A549 (cell line): Measurements from ENCODE around the gene RPS2. TPM values are rescaled to one million over a fixed set of nuclear protein-coding genes. Genes with fewer than 3 reads are reported as not detected.

ENCODE experiments used
- ATAC-seq, 2 experiments: fragments of 200-7000 bp in 1 of 2; fragments of >200 bp in 1 of 2; cut with Nextera tagmentation in 1 of 2; cut with Tn5 transposase in 1 of 2; 3 replicates each; pipeline versions ENCODE4 v1.8.0 to v1.9.1; 2018 to 2020; ENCODE audit warnings: mild to moderate bottlenecking in 1 of 2, moderate library complexity in 1 of 2
- CTCF ChIA-PET: fragments of 300-600 bp; sonication (Branson Sonifier 250); formaldehyde crosslinking; extraction: SDS; loops from one replicate; lab custom pipeline; 2021; ENCODE audit warnings: antibody characterized with exemption, inconsistent platforms; lab: Yijun Ruan, JAX
- POLR2A ChIA-PET: fragments of 350-600 bp; formaldehyde crosslinking; extraction: SDS; loops from one replicate; lab custom pipeline; 2021; ENCODE audit warnings: antibody characterized with exemption, inconsistent platforms; lab: Yijun Ruan, JAX
- DNase-seq, 2 experiments: peaks; one replicate each; pipeline versions ENCODE4 v3.0.0 to v3.0.0-alpha.2; 2011 to 2016; ENCODE audit warnings: low read depth in 1 of 2, low spot score in 1 of 2
- FAIRE-seq: peaks from 2 replicates; lab custom pipeline; 2011; peaks lifted over from hg19 to GRCh38; lab: Jason Lieb, UNC
- H3K27ac ChIP-seq, 2 experiments: fragments of >200 bp; sonication (Bioruptor Twin); formaldehyde crosslinking; 3 replicates each; pipeline ENCODE4 v1.5.1; 2016 to 2017
- H3K4me1 ChIP-seq: fragments of >200 bp; sonication (Bioruptor Twin); formaldehyde crosslinking; 3 replicates; pipeline ENCODE4 v1.6.1; 2016
- H3K4me2 ChIP-seq: fragments of >200 bp; sonication (Bioruptor Twin); formaldehyde crosslinking; 3 replicates; pipeline ENCODE4 v1.6.1; 2016
- H3K4me3 ChIP-seq: fragments of >200 bp; sonication (Bioruptor Twin); formaldehyde crosslinking; 3 replicates; pipeline ENCODE4 v1.5.1; 2016
- H3K9me3 ChIP-seq: fragments of >200 bp; sonication (Bioruptor Twin); formaldehyde crosslinking; 3 replicates; pipeline ENCODE4 v1.6.1; 2016
- CEBPB ChIP-seq, 2 experiments: fragments of >200 bp in 1 of 2; sonication (Bioruptor Twin) in 1 of 2; formaldehyde crosslinking in 1 of 2; IDR thresholded peaks; 2 replicates each; pipeline ENCODE4 v1.6.1; 2012 to 2016
- ESRRA ChIP-seq: fragments of 150-350 bp; IDR thresholded peaks from 2 replicates; pipeline ENCODE4 v1.6.1; 2014; ENCODE audit warnings: mild to moderate bottlenecking, low read length, borderline replicate concordance
- FOXS1 ChIP-seq: fragments of 250-450 bp; sonication (Bioruptor Pico); IDR thresholded peaks from 2 replicates; pipeline ENCODE4 v1.5.0; 2020; ENCODE audit warnings: mild to moderate bottlenecking, moderate library complexity
- HOXB13 ChIP-seq: fragments of 250-450 bp; sonication (Bioruptor Pico); IDR thresholded peaks from 2 replicates; pipeline ENCODE4 v1.5.0; 2020; ENCODE audit warnings: low read depth, mild to moderate bottlenecking, moderate library complexity
- PHF8 ChIP-seq: fragments of 200-600 bp; sonication (generic); IDR thresholded peaks from 2 replicates; pipeline ENCODE4 v1.6.1; 2016; ENCODE audit warnings: low read depth, mild to moderate bottlenecking, antibody characterized with exemption, moderate library complexity, borderline replicate concordance
- POLR2AphosphoS2 ChIP-seq: conservative IDR thresholded peaks from 2 replicates; pipeline ENCODE4 v1.6.1; 2012; ENCODE audit warnings: low read length, improper control_type of control experiment, inconsistent platforms
- RAD21 ChIP-seq, 2 experiments: fragments of >200 bp in 1 of 2; sonication (Bioruptor Twin) in 1 of 2; formaldehyde crosslinking in 1 of 2; IDR thresholded peaks in 1 of 2; conservative IDR thresholded peaks in 1 of 2; 2 replicates in 1 of 2; 3 replicates in 1 of 2; pipeline ENCODE4 v1.6.1; 2012 to 2018; ENCODE audit warnings: inconsistent platforms in 1 of 2
- RCOR1 ChIP-seq: fragments of 150-350 bp; IDR thresholded peaks from 2 replicates; pipeline ENCODE4 v1.6.1; 2014; ENCODE audit warnings: antibody characterized with exemption, low read length, low read depth
- SREBF2 ChIP-seq: fragments of 450-650 bp; IDR thresholded peaks from 2 replicates; pipeline ENCODE4 v1.6.1; 2014; ENCODE audit warnings: mild to moderate bottlenecking, moderate library complexity
- ZC3H11A ChIP-seq: fragments of 450-650 bp; IDR thresholded peaks from 2 replicates; pipeline ENCODE4 v1.6.1; 2014; ENCODE audit warnings: antibody characterized with exemption, mild to moderate bottlenecking
- ZSCAN20 ChIP-seq: fragments of 250-450 bp; sonication (Bioruptor Pico); IDR thresholded peaks from 2 replicates; pipeline ENCODE4 v1.8.0; 2022; ENCODE audit warnings: mild to moderate bottlenecking, moderate library complexity
- WGBS: methylation state at CpG from one replicate; pipeline ENCODE4 v1.1.6; 2017; ENCODE audit errors: missing lambda C conversion rate; 5-methylcytosine and 5-hydroxymethylcytosine counted together
- polyA plus RNA-seq, 4 experiments: library from polyadenylated mRNA; depleted of rRNA in 3 of 4; stranded (reverse); fragments of >200 nt; fragmentation: RNase III in 1 of 4; extraction: RNeasy Plus Mini Kit Qiagen cat#74134 plus additional on column Dnase treatment in 1 of 4; gene quantifications; 2 replicates in 3 of 4; 3 replicates in 1 of 4; pipeline ENCODE4 v1.2.3, GENCODE V29; 2011 to 2017
- TF ChIP-seq, protein P1 (sequence below): fragments of 450-650 bp; IDR thresholded peaks from 2 replicates; pipeline ENCODE4 v1.6.1; 2014; ENCODE audit warnings: antibody characterized with exemption
- TF ChIP-seq, protein P2 (sequence below): fragments of 200-600 bp; sonication (generic); IDR thresholded peaks from 2 replicates; pipeline ENCODE4 v1.6.1; 2016; ENCODE audit warnings: antibody characterized with exemption, mild to moderate bottlenecking, moderate library complexity
- TF ChIP-seq, protein P3 (sequence below): fragments of 250-450 bp; sonication (Bioruptor Pico); IDR thresholded peaks from 2 replicates; pipeline ENCODE4 v1.5.0; 2021; ENCODE audit warnings: mild to moderate bottlenecking, moderate library complexity, borderline replicate concordance

The RPS2 gene
- polyA plus RNA-seq, 2 of the 4 experiments (the other 2 are of a cell fraction) = 2,621 to 3,626 TPM

DNA sequence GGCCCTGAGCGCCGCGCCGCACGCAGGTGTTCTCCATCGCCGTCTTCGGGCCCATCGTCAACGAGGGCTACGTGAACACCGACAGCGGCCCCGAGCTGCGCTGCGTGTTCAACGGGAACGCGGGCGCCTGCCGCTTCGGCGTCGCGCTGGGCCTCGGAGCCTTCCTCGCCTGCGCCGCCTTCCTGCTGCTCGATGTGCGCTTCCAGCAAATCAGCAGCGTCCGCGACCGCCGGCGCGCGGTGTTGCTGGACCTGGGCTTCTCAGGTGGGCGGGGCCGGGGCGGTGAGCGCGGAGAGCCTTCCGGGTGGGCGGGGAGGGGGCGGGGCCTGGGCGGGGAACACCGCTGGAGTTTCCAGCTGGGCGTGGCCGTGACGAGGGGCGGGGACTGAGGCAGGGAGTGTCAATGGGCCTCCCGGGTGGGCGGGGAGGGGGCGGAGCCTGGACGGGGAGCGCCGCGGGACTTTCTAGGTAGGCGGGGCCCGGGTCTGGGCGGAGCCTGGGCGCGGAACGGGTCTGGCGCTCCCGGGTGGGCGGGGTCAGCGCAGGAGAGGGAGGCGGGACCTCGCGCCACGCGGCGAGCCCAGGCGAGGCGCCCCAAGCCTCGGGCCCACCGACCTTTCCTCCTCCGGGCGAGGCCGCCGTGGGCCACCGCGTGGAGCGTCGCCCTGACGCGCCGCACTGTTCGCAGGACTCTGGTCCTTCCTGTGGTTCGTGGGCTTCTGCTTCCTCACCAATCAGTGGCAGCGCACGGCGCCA, 27.5 kb upstream of the RPS2 start (continued):
- TF ChIP-seq SREBF2 (no peak), ZC3H11A (no peak)

DNA sequence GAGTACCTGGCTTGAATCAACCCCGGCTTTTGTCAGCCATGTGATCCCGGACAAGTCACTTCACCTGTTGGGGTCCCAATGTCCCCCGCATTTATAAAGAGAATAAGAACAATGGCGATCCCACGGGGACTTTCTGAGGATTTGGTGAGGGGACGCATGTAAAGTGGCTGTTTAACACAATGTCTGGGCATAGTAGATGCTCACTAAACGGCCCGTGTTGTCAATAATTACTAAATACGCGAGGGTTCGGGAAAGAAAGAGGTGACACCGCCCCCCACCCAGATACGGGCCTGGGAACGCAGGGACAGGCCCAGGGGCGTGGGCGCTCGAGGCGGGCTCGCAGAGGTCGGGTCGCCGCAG, 26.9 kb upstream of the RPS2 start:
- Histone ChIP-seq H3K4me3 (peak overlapping the region; percentile 10; the same call in 1 of the 3 replicates), H3K9me3 (no peaks in the 10 kb centered on the region), H3K4me2 (peak overlapping the region; percentile 79), H3K27ac (peak overlapping the region; percentile 39 to 76; a peak in 5 of 6 replicates), H3K4me1 (peaks cover 69% of the 10 kb centered on the region)
- ATAC-seq (no peak), FAIRE-seq (no peak), DNase-seq (no peak)
- TF ChIP-seq HOXB13 (CRISPR knock-in tag) = no peak
- TF ChIP-seq FOXS1 (CRISPR knock-in tag) = no peak
- TF ChIP-seq, protein P1, sequence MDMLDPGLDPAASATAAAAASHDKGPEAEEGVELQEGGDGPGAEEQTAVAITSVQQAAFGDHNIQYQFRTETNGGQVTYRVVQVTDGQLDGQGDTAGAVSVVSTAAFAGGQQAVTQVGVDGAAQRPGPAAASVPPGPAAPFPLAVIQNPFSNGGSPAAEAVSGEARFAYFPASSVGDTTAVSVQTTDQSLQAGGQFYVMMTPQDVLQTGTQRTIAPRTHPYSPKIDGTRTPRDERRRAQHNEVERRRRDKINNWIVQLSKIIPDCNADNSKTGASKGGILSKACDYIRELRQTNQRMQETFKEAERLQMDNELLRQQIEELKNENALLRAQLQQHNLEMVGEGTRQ = no peak
- 87% methylated on average over 22 of the region's 22 CpGs for WGBS
- ChIA-PET POLR2A (interaction anchor here (0.6 to 1.6 kb wide), 2 partner anchors 164 to 661 kb away, joined by 6 to 7 read pairs; partner anchors contain the start of gene TRAF7), CTCF (interaction anchor here (0.7 to 19.7 kb wide), 2 partner anchors 13 to 36 kb away, joined by 3 to 196 read pairs; partner anchors contain the start of gene ZNF598)

DNA sequence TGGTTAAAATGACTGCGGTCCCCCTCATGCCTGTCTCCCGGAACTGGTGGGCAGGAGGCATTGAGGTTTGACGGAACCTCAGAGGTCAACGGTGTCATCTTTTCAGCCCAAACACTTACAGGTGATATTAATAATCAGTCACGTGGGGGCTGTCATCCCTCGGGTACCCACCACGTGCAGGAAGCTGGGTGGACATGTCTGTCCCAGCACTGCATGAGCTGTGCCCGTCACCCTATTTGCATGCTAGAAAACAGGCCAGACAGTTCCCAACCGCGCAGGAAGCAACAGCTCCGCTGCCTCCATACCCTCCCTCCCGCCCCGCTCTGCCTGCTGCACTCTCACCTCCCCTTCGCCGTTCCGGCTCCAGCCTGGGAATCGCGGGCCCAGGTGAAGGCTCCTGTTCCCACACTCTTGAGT, 26.5 kb upstream of the RPS2 start:
- WGBS = 97% methylated on average over 13 of the region's 18 CpGs
- peak overlapping the region; percentile 79 for H3K4me2 ChIP-seq
- POLR2A ChIA-PET = no interaction called here
- peaks cover 65% of the 10 kb centered on the region for H3K4me1 ChIP-seq
- CTCF ChIA-PET = interaction anchor here (19.7 kb wide), 1 partner anchor 13 kb away, joined by 196 read pairs; the partner anchor contains the start of gene ZNF598
- FAIRE-seq = no peak
- TF ChIP-seq PHF8 (no peak), ZSCAN20 (no peak), FOXS1 (CRISPR knock-in tag) (no peak), RAD21 (conservative IDR thresholded peaks at IDR 0.05 in 1 of 2, IDR thresholded peaks at IDR 0.05 in 1 of 2) (no peak), ESRRA (no peak), RCOR1 (no peak), POLR2AphosphoS2 (no peak), CEBPB (IDR thresholded peaks at IDR 0.05) (no peak)
- TF ChIP-seq, protein P2, sequence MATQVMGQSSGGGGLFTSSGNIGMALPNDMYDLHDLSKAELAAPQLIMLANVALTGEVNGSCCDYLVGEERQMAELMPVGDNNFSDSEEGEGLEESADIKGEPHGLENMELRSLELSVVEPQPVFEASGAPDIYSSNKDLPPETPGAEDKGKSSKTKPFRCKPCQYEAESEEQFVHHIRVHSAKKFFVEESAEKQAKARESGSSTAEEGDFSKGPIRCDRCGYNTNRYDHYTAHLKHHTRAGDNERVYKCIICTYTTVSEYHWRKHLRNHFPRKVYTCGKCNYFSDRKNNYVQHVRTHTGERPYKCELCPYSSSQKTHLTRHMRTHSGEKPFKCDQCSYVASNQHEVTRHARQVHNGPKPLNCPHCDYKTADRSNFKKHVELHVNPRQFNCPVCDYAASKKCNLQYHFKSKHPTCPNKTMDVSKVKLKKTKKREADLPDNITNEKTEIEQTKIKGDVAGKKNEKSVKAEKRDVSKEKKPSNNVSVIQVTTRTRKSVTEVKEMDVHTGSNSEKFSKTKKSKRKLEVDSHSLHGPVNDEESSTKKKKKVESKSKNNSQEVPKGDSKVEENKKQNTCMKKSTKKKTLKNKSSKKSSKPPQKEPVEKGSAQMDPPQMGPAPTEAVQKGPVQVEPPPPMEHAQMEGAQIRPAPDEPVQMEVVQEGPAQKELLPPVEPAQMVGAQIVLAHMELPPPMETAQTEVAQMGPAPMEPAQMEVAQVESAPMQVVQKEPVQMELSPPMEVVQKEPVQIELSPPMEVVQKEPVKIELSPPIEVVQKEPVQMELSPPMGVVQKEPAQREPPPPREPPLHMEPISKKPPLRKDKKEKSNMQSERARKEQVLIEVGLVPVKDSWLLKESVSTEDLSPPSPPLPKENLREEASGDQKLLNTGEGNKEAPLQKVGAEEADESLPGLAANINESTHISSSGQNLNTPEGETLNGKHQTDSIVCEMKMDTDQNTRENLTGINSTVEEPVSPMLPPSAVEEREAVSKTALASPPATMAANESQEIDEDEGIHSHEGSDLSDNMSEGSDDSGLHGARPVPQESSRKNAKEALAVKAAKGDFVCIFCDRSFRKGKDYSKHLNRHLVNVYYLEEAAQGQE = no peak
- TF ChIP-seq, protein P3, sequence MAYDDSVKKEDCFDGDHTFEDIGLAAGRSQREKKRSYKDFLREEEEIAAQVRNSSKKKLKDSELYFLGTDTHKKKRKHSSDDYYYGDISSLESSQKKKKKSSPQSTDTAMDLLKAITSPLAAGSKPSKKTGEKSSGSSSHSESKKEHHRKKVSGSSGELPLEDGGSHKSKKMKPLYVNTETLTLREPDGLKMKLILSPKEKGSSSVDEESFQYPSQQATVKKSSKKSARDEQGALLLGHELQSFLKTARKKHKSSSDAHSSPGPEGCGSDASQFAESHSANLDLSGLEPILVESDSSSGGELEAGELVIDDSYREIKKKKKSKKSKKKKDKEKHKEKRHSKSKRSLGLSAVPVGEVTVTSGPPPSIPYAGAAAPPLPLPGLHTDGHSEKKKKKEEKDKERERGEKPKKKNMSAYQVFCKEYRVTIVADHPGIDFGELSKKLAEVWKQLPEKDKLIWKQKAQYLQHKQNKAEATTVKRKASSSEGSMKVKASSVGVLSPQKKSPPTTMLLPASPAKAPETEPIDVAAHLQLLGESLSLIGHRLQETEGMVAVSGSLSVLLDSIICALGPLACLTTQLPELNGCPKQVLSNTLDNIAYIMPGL (CRISPR knock-in tag) = no peak
- H3K9me3 ChIP-seq = no peaks in the 10 kb centered on the region
- no peak for ATAC-seq
- no peak overlapping the region for H3K27ac ChIP-seq
- no peak overlapping the region for H3K4me3 ChIP-seq
- DNase-seq = no peak
